Activated naive CD4-positive, alpha-beta T cell treated with anti-CD3 and anti-CD28 coated beads, Interleukin-2, amount 50 U/mL, for 16 hours (primary cell): ENCODE data around the gene MLC1.
"Not testable (repeated sequence)": the region's sequence is repeated elsewhere in the genome, so short reads cannot be mapped to it uniquely, and the experiment has no call there.

Experiments
- DNase-seq: peaks from one replicate; pipeline ENCODE4 v3.0.0-alpha.2; 2020

Gene MLC1

DNA sequence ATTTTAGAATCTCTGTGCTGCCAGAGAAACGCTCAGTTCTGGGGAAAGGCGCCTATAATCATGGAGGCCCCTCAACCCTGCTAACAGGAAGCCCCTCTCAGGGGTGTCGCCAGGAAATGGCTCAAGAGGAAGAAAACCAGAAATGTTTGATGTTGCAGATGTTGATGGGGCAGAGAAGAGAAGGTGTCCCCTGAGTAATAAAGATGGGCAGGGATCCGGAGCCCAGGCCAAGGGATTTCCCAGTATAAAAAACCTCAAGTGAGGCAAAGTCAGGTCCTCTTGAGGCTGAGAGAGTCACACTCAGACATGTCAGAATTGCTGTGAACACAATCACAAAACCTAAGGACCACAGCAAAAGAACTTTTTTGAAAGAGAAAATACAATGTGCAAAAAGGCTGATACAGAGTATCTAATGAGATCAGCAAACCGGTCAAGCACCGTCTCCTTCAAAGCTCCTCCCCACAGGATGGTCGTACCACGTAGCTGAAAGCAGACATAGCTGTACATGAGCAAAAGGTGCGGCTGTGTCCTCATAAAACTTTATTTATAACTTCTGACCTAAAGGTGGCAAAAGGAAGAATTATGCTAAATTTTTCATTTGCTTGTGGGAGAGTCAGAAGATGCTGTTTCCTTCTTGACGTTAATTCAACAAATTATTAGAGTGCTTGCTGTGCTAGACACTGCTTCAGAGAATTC is 16.8 kb upstream of the MLC1 start:
- DNase-seq, result no peak

DNA sequence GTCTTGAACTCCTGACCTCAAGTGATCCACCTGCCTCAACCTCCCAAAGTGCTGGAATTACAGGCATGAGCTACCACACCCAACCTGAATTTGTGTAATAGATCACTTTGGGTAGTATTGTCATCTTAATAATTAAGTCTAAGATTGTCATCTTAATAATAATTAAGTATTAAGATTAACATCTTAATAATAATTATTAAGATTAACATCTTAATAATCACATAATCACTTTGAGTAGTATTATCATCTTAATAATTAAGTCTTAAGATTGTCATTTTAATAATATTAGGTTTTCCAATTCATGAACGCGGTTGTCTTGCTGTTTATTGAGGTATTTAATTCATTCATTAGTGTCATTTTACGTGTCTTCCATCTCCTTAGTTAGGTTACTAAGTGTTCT is 12.8 kb upstream of the MLC1 start:
- DNase-seq, result no peak

DNA sequence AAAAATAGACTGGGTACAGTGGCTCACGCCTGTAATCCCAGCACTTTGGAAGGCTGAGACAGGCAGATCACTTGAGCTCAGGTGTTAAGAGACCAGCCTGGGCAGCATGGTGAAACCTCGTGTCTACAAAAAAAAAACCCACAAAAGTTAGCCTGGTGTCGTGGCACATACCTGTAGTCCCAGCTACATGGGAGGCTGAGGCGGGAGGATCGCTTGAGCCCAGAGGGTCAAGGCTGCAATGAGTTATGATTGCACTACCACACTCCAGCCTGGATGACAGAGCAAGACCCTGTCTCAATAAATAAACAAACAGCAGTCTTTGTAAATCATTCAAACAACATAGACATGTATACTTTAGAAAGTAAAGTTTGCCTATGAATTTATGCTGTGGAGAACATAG is 7.1 kb upstream of the MLC1 start:
- no peak for DNase-seq

DNA sequence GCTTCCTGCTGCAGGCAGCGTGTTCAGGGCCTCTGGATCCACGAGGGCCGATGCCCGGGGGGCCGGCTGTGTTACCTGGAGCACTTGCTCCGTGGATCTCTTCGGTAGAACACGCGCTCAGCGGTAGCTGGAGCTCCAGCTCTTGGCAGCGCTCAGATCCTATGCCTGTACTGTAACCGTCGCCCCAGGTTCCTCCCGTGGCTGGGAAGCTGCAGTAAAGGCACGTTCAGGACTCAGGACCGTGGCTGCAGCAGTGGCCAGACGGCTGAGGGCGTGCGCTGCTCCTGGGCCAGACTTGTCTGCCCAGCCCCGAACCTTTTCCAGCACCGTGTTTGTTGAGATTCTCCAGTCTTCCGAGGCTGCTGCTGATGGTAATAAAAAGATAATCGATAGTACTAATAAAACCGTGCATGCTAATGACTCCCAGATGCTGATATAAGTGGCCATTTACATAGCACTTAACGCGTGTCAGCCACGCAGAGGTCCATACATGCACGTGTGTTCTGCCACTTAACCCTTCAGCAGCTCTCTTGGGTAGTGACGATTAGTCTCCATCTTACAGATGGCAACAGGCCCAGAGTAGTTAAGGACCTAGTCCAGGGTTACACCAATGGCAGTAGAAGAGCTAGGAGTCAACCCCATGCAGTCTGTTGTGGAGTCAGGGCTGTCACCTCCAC is 6.0 kb upstream of the MLC1 start:
- DNase-seq, result no peak

DNA sequence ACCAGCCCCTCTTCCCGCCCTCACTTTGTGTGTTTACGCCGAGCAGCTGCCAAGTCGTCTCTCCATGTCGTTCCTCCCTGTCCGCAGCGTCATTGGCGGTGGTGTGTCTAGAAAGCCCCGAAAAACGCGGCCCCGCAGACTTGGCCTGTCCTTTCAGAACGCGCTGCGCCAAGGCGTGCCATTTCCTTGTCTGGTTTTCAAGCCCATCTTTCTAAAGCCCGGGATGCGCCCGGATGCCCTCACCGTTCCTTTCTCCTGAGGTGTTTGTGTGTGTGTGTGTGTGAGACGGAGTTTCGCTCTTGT is 5.1 kb upstream of the MLC1 start:
- no peak for DNase-seq

DNA sequence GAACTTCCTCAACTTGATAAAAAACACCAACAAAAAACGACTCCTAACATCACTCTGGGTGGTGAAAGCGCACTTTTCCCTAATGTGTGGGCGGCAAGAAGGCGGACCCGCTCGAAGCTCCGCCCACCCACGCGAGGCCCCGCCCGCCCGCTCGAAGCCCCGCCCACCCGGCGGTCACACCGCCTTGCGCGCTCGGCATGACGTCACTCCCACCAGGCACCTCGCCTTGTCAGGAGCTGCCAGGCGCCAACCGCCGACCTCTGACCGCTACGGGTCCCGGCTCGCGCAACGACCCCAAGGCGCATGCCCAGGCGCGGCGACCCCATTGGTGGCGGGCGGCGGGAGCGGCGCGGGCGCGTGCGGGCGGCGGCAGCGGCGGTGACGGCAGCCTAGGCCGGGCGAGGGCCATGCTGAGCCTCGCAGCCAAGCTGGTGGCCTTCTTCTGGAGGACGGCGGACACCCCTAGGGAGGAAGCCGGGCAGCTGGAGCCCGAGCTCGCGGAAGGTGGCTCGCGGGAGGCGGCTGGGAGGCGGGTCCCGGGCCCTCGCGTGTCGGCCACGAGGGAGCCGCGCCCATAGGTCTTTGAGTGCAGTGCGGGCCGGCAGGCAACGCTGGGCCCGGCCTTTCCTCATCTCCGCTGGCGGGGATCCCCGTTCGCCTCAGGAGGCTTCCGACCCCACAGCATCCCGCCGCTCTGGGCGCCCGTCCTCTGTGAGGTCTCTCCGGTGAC is 4.6 kb upstream of the MLC1 start, which contains the start of gene MOV10L1:
Gene MOV10L1 (plus strand): TSS at position 325 of the 730 bp plus-strand sequence. CDS start 83 bp downstream, at position 408.
- no peak for DNase-seq

DNA sequence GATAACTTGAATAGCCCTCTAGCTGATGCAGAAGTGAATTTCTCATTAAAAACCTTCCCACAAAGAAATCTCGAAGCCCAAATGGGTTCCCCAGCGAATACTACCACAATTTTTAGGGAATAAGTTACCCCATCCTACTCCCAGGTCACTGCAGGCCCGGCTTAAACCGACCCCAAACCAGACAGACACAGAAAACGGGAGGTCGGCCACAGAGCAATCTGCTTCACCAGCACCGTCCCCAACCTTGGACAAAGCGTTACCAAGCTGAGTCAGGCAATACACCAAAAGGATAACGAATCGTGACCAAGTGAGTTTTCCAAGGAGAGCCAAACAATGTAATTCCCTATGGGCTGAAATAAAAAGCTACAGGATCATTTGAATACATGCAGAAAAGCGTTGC is 4.0 kb upstream of the MLC1 start:
- DNase-seq, result no peak

DNA sequence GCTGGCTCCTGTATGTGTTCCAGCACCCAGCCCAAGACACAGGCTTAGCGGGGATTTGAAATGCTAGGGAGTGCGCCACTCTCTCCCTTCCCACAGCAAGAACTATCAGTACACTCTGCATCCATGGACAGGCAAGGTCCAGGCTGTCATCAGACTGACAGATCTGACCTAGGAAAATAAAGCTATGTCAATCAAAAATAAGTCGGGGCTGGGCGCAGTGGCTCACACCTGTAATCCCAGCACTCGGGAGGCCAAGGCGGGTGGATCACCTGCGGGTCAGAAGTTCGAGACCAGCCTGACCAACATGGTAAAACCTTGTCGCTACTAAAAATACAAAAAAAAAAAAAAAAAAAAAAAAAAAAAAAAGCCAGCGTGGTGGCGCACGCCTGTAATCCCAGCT is 2.9 kb upstream of the MLC1 start:
- no peak for DNase-seq

DNA sequence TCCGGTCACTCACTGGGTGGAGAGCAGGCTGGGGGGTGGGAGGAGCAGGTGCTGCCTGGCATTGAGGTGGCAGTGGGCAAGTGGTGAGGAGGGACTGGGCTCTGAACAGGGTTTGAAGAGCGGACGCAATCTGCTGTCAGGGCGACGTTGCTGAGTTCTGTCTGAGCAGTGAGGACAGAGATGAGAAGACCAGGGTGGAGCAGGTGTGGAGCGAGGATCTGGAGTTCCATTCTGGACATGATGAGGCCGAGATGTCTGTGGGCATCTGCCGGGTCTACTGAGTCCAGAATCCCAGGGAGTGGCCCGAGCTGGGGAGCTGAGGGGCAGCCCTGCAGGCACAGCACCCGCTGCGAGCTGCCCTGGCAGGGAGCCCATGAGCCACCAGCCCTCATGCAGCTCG is 2.4 kb upstream of the MLC1 start:
- DNase-seq, result no peak

DNA sequence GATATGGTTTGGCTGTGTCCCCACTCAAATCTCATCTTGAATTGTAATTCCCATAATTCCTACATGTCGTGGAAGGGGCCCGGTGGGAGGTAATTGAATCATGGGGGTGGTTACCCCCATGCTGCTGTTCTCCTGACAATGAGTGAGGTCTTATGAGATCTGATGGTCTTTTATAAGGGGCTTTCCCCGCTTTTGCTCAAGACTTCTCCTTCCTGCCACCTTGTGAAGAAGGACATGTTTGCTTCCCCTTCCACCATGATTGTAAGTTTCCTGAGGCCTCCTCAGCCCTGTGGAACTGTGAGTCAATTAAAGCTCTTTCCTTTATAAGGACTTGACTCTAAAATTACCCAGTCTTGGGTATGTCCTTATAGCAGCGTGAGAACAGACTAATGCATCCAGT is 1.7 kb upstream of the MLC1 start:
- DNase-seq, result not testable (repeated sequence)

DNA sequence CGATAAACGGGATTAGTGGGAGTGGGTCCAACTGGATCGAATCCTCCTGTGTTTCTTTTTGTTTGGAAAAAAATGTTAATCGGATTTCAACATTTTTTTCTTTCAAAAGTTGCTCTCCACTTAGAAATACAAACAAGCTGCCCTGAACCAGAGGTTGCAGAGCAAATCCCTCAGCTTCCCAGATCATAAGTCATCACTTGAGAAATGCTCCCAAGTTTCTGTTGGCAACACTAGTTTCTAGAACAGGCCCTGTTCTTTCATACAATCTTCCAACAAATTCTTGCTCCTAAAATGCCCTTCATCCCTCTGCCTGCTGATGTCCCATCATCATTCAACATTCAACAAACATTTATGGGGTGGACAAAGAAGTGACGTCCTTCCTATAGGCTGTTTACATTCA is 1.3 kb upstream of the MLC1 start:
- no peak for DNase-seq

DNA sequence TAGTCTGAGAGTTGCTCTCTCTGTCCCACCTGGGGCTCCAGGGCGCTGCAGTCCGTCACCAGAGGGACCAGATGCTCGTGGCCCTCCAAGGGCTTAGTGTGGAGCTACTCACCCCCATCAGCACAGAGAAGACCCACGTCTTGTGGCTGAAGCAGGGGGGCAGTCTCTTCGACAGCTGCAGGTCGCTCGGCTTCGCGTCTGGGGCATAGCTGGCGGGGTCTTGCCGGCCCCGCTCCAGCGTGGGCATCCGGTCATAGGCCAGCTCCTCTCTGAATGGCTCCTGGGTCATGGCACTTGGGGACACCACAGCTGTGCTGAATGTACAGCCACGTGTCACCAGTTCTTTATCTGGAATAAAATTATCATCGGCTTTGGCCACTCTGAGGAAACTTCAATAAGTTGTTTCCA is 608 bp downstream of the MLC1 start:
- DNase-seq, result no peak

DNA sequence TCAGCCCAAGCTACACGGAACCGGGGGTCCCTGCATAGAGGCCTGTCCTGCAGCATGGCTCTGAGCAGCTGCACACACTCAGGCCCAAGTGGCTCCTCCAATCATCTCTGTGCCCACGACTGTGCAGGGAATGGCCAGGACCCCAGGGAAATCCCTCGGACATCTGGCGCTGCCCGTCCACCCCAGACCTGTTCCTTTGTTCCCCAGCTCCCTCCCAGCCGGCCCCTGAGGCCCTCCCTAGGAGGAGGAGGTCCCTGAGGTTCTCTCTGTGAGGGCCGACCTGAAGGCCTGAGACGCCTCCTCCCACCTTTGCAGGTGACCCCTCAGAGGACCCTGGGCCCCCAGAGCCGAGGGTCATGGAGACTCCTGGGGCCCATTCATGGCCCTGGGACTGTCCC is 1.1 kb downstream of the MLC1 start:
- no peak for DNase-seq

DNA sequence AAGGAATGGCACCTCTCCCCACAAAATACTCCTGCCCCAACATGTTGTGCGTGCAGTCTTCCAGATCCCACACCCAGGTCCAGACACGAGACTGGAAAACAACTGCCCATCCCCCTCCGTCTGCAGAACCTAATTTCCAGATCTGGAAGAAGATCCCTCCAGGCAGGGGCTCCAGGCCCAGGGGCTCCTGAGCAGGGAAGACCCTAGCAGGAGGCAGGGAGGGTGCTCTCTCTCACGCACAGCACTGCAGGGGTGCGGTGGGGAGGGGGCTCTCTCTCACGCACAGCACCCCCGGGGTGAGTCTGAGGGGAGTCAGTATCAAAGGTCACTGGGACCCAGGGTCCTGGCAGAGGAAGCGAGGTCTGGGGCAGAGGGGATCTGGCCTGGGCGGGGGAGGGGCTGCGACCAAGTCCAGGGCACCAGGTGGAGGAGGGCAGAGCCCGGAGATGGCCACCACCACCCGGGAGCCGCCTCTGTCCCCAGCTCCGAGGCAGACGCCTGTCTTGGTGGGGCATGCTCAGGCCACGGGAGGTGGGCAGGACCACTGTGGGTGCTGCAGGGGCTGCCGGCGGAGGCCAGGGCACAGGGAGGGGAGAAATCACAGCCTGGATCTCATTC is 1.7 kb downstream of the MLC1 start:
- DNase-seq, result no peak

DNA sequence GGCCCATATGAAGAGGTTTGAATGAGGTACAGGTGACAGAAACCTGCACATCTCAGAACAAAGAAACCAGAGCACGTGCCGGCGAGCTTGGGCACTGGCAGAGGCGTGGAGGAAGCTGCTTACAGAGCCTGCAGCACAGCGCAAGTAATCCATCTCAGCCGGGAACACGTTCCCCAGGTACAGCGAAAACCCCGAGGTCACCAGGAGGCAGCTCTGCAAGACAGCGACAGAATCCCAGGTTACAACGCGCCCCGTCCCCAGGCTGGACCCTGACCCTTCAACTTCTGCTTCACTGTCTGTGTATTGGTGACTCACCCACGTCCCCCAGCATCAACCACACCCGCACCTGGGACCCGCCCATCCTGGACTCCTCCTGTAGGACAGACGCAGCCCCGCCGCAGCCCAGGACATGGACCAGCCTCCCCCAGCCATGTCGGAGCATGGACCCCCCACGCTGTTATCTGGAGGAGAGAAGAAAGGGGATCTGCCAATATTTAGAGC is 2.2 kb downstream of the MLC1 start:
- DNase-seq, result no peak

DNA sequence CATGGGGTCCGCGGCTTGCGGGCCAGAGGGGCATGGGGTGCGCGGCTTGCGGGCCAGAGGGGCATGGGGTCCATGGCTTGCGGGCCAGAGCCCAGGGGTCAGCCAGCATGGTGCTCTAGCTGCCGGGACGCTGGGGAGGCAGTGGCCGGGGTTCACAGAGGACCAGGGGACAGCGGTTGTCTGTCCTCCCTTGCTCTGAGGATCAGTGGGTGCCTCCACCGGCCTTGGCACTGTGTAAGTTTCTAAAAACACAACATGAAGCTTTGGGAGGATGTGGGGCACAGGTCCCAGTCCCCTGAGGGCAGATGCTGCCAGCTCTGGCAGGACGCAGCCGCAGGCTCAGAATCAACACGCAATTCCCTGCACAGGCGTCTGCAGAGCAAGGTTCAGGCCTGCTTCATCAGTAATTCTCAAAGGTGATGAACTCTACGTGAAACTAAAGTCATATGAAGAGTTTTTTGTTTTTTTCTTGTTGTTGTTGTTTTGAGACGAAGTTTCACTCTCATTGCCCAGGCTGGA is 3.0 kb downstream of the MLC1 start:
- DNase-seq, result no peak

DNA sequence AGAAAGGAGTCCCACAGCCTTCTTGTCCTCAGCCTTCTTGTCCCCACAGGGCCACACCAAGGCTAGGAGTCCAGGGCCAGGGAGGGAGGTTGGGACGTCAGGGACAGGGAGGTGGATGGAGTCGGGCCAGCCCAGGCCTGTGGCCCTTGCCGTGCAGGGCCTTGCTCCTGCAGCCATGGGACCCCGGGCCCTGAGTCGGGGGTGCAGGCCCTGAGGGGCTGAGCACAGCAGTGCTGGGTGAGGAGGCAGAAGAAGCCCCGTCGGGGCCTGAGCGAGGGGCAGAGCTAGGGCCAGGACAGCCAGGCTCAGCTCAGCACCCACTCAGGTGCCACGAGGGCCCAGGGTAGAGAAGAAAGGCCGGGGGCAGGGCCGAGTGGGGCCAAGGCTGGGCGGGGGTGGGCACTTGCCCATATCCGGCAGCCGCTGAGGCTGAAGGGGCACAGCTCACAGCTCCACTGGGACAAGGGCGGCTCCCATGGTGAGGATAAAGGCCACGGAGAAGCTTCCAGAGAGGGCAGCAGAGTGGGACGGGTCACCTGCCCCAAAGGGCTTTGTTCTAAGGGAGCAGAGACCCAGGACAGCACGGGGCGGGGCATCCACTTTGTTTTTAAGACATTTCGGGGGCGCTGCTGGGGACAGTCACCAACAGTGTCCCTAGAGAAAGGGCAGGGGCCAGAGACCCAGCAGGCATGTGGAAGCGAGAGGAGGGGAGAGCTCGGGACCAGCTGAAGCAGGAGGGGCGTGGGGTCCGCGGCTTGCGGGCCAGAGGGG is 3.6 kb downstream of the MLC1 start:
- DNase-seq, result no peak

DNA sequence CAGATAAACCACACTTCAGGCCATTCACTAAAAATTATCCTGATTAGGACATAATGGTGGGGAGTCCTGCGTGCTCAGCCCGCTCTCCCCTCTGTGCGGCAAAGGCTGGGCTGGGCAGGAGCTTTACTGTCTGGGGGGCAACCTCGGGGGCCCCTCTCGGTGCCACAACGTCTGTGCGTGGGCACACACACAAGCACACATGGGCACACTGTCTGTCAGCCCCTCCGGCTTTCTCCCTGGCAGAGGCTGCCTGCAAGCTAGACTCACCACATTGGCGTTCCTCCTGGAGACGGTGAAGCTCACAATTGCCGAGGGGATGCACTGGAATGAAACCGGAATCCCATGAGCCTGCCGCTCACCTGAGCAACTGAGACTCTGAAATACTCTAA is 5.2 kb downstream of the MLC1 start:
- no peak for DNase-seq

DNA sequence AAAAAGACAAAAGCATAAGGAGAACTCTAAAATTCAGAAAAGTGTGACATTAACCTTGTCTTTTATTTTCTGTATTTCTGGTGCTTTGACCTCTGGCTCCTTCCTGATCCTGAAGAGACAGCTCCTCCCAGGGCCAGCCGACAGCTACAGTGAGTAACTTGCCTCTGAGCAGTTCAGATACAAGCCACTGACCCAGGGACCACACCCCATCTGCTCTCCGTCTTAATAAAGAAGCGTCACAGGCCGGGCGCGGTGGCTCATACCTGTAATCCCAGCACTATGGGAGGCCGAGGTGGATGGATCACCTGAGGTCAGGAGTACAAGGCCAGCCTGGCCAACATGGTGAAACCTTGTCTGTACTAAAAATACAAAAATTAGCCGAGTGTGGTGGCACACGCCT is 6.5 kb downstream of the MLC1 start:
- no peak for DNase-seq

DNA sequence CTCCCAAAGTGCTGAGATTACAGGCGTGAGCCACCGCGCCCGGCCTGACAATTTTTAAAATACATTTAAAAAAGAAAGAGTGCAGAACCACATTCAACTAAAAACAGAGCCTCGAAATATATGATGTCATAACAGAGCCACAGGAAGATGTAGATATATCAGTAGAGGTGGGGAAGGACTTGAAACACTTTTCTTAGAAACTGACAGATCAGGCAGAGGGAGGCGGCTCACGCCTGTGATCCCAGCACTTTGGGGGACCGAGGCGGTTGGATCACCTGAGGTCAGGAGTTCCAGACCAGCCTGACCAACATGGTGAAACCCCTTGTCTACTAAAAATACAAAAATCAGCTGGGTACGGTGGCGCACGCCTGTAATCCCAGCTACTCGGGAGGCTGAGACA is 7.0 kb downstream of the MLC1 start:
- DNase-seq, result no peak

DNA sequence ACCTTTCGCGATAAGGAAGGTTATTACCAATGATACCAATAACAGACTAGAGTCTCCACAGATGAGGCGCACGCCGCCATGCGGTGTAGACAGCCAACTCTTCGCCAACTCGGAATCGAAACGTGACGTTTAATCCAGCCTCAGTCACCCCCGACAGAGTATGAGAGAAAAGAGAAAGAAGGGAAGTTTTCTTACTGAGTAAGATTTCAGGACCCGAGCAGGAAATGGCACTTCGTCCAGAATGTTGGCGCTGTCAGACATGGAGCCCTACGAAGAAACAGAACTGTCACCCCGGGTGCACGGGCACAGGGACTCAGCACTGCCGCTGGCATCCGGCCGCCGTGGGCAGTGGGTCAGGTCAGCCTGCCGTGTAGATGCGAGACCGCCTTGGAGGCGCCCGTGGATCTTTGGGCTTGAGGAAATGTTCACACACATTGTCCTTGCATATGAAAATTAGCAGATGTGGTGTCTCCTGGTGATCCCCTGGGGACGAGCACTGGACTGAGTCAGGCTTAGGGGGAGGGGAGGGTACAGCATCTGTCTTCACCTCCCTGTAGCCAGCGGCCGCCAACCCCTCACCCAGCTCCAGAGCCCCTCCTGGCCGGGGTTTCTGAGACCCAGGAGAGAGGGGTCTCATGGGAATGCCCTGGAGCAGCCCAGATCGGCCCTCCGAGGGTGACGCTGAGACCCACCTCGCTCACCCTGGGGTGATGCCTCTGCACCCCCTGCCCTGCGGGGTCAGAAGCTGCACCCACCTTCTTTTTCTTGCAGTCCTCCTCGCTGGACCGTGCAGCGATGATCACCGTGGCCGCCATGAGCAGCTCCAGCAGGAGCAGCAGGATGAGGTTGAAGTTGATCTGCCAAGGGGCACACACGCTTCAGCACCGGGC is 8.3 kb downstream of the MLC1 start:
- no peak for DNase-seq
